Suprapubic skin (tissue), 4 donors: ENCODE results near the gene MYO16. TPM values are rescaled to one million over a fixed set of nuclear protein-coding genes. Genes with fewer than 3 reads are reported as not detected.

ENCODE experiments used
- DNase-seq, 2 donors: peaks; one replicate each; pipeline ENCODE4 v3.0.0-alpha.2; 2019; ENCODE audit warnings: low spot score in 2 of 2
- H3K27ac ChIP-seq: fragments of 200-600 bp; sonication (generic); one replicate; pipeline ENCODE4 v1.5.1; 2019
- H3K27me3 ChIP-seq: fragments of 200-600 bp; sonication (generic); one replicate; pipeline ENCODE4 v1.5.1; 2019
- H3K36me3 ChIP-seq: fragments of 200-600 bp; sonication (generic); one replicate; pipeline ENCODE4 v1.5.1; 2019
- H3K4me1 ChIP-seq: fragments of 200-600 bp; sonication (generic); one replicate; pipeline ENCODE4 v1.5.1; 2019
- H3K4me3 ChIP-seq: fragments of 200-600 bp; sonication (generic); one replicate; pipeline ENCODE4 v1.5.1; 2019; ENCODE audit warnings: mild to moderate bottlenecking
- H3K9me3 ChIP-seq: fragments of 200-600 bp; sonication (generic); one replicate; pipeline ENCODE4 v1.5.1; 2019
- EP300 ChIP-seq: sonication (generic); formaldehyde crosslinking; IDR thresholded peaks from one replicate; pipeline ENCODE4 v1.6.1; 2017; ENCODE audit warnings: antibody characterized with exemption
- POLR2A ChIP-seq, 2 donors: fragments of 450-650 bp; IDR thresholded peaks; one replicate each; pipeline ENCODE4 v1.6.1; 2017; ENCODE audit warnings: antibody characterized with exemption in 2 of 2, mild to moderate bottlenecking in 2 of 2, moderate library complexity in 2 of 2
- POLR2AphosphoS5 ChIP-seq, 3 donors: sonication (generic); formaldehyde crosslinking; IDR thresholded peaks; one replicate each; pipeline ENCODE4 v1.6.1; 2017; ENCODE audit warnings: antibody characterized with exemption in 3 of 3
- WGBS: methylation state at CpG from one replicate; pipeline ENCODE4 v1.1.5; 2018; 5-methylcytosine and 5-hydroxymethylcytosine counted together
- total RNA-seq, 4 donors: library from RNA; depleted of rRNA; stranded (reverse); fragments of >200 nt; gene quantifications; one replicate each; pipeline ENCODE4 v1.1.0, GENCODE V29; 2016
- TF ChIP-seq, protein P1 (sequence below), 2 donors: fragments of 200-600 bp in 1 of 2; fragments of 450-650 bp in 1 of 2; sonication (generic) in 1 of 2; IDR thresholded peaks; one replicate each; pipeline ENCODE4 v1.5.1; 2016 to 2019; ENCODE audit warnings: antibody characterized with exemption in 2 of 2, mild to moderate bottlenecking in 1 of 2, moderate library complexity in 1 of 2

Gene MYO16
- total RNA-seq, 4 donors from 2014 or later, result 0.08 to 0.98 (median 0.25) TPM

GRCh38 chr13:109198585-109198984 is 569.2 kb downstream of the MYO16 start:
- Histone ChIP-seq H3K9me3 (no peaks in the 10 kb centered on the region), H3K36me3 (no peaks in the 10 kb centered on the region), H3K4me1 (no peaks in the 10 kb centered on the region), H3K27me3 (no peaks in the 10 kb centered on the region), H3K4me3 (no peak overlapping the region), H3K27ac (no peak overlapping the region)
- 52% methylated on average over 3 of the region's 3 CpGs for WGBS
- DNase-seq, result no peak
- TF ChIP-seq, protein P1, sequence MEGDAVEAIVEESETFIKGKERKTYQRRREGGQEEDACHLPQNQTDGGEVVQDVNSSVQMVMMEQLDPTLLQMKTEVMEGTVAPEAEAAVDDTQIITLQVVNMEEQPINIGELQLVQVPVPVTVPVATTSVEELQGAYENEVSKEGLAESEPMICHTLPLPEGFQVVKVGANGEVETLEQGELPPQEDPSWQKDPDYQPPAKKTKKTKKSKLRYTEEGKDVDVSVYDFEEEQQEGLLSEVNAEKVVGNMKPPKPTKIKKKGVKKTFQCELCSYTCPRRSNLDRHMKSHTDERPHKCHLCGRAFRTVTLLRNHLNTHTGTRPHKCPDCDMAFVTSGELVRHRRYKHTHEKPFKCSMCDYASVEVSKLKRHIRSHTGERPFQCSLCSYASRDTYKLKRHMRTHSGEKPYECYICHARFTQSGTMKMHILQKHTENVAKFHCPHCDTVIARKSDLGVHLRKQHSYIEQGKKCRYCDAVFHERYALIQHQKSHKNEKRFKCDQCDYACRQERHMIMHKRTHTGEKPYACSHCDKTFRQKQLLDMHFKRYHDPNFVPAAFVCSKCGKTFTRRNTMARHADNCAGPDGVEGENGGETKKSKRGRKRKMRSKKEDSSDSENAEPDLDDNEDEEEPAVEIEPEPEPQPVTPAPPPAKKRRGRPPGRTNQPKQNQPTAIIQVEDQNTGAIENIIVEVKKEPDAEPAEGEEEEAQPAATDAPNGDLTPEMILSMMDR (IDR thresholded peaks at IDR 0.05), result no peak
- TF ChIP-seq POLR2AphosphoS5 (IDR thresholded peaks at IDR 0.05) (no peak), EP300 (no peak), POLR2A (IDR thresholded peaks at IDR 0.05) (no peak)

- no peak overlapping the region for H3K27ac ChIP-seq
- TF ChIP-seq POLR2AphosphoS5 (IDR thresholded peaks at IDR 0.05) (no peak), EP300 (no peak), POLR2A (IDR thresholded peaks at IDR 0.05) (no peak)
- TF ChIP-seq, protein P1 (IDR thresholded peaks at IDR 0.05), result no peak
- H3K9me3 ChIP-seq, result no peaks in the 10 kb centered on the region
- no peaks in the 10 kb centered on the region for H3K4me1 ChIP-seq
- DNase-seq, result no peak
- no peaks in the 10 kb centered on the region for H3K27me3 ChIP-seq
- WGBS, result 56% methylated on average over 4 of the region's 4 CpGs
- H3K4me3 ChIP-seq, result no peak overlapping the region
- H3K36me3 ChIP-seq, result no peaks in the 10 kb centered on the region
Measured at GRCh38 chr13:109199280-109199679, 569.9 kb downstream of the MYO16 start.

GRCh38 chr13:109200556-109200955 is 571.1 kb downstream of the MYO16 start:
- no peak for DNase-seq
- WGBS, result 66% methylated on average over 1 of the region's 1 CpG

GRCh38 chr13:109203587-109203986 is 574.2 kb downstream of the MYO16 start:
- Histone ChIP-seq H3K9me3 (no peaks in the 10 kb centered on the region), H3K4me3 (no peak overlapping the region), H3K4me1 (no peaks in the 10 kb centered on the region), H3K27me3 (no peaks in the 10 kb centered on the region), H3K36me3 (no peaks in the 10 kb centered on the region), H3K27ac (no peak overlapping the region)
- 88% methylated on average over 3 of the region's 3 CpGs for WGBS
- no peak for DNase-seq
- TF ChIP-seq POLR2A (IDR thresholded peaks at IDR 0.05), result no peak
- TF ChIP-seq, protein P1 (IDR thresholded peaks at IDR 0.05), result no peak
- TF ChIP-seq EP300, result no peak
- no peak for TF ChIP-seq POLR2AphosphoS5 (IDR thresholded peaks at IDR 0.05)

More at GRCh38 chr13:109200556-109200955, 571.1 kb downstream of the MYO16 start:
- no peaks in the 10 kb centered on the region for H3K9me3 ChIP-seq
- H3K27me3 ChIP-seq, result no peaks in the 10 kb centered on the region
- H3K4me3 ChIP-seq, result no peak overlapping the region
- H3K36me3 ChIP-seq, result no peaks in the 10 kb centered on the region
- TF ChIP-seq, protein P1 (IDR thresholded peaks at IDR 0.05), result no peak
- no peak for TF ChIP-seq POLR2A (IDR thresholded peaks at IDR 0.05)
- TF ChIP-seq POLR2AphosphoS5 (IDR thresholded peaks at IDR 0.05), result no peak
- H3K27ac ChIP-seq, result no peak overlapping the region
- no peaks in the 10 kb centered on the region for H3K4me1 ChIP-seq

DNA sequence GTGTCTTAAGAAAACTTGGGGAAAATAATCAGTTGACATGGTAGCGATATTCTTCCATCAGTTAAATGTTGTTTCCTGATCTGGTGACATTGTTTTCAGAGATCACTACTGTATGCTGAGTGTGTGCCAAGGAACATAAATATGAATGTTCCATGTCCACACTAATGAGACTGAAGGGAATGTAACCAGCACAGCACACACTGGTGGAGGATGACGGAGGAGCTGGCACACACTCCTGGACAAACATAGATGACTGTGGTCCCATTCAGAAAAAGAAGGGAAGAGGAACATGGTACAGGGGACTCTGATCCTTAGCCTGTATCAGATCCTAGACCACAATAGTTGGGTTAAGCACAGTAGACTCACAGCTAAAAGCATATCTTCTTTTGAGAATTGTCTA is 574.8 kb downstream of the MYO16 start:
- 80% methylated on average over 2 of the region's 2 CpGs for WGBS

More for the DNA sequence above, 574.8 kb downstream of the MYO16 start:
- no peak for DNase-seq
- Histone ChIP-seq H3K9me3 (no peaks in the 10 kb centered on the region), H3K27ac (no peak overlapping the region), H3K4me1 (no peaks in the 10 kb centered on the region), H3K36me3 (no peaks in the 10 kb centered on the region), H3K4me3 (no peak overlapping the region), H3K27me3 (no peaks in the 10 kb centered on the region)
- no peak for TF ChIP-seq EP300
- TF ChIP-seq, protein P1 (IDR thresholded peaks at IDR 0.05), result no peak
- TF ChIP-seq POLR2AphosphoS5 (IDR thresholded peaks at IDR 0.05), result no peak
- TF ChIP-seq POLR2A (IDR thresholded peaks at IDR 0.05), result no peak
